ENCODE results near the gene PTPRG. TPM values are rescaled to one million over a fixed set of nuclear protein-coding genes. Genes with fewer than 3 reads are reported as not detected.

PTPRG gene
- total RNA-seq, 2 experiments from 2014 or later: 0.13 to 0.70 TPM

DNA sequence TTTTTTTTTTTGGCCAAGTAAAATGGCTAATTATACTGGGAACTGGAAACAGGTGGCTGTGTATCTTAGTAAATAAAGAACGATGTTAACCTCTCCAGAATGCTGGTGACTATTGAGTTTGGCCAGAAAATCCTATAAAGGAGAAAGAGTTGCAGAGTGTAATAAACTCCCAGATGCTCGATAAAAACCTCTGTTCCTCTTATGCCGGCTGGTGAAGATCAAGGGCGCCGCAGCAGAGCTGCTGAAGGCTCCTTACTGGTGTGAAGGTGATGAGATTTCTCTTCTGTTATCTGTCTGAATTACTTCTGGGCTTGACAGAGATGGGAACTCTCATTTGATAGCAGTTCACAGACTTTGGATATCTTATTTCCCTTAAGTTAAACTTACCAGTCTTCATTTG, 104.6 kb downstream of the PTPRG start:
- no TSS peak for BruUV-seq (replicated peaks)
- Histone ChIP-seq H3K4me3 (ENCODE audit: low read depth, low read length, poor library complexity, severe bottlenecking) (no peak overlapping the region), H3K9me2 (ENCODE audit: insufficient read depth, low read length) (no peaks in the 10 kb centered on the region), H3K9me3 (ENCODE audit: low read length) (no peaks in the 10 kb centered on the region), H2AFZ (ENCODE audit: low read length) (no peak overlapping the region), H4K20me1 (ENCODE audit: insufficient read depth, low read length) (no peaks in the 10 kb centered on the region), H3K79me2 (ENCODE audit: insufficient read depth, low read depth, low read length) (no peaks in the 10 kb centered on the region), H3K27ac (ENCODE audit: low read depth, low read length, poor library complexity, severe bottlenecking) (no peak overlapping the region), H3K4me2 (ENCODE audit: low read length) (no peak overlapping the region), H3K36me3 (ENCODE audit: insufficient read depth, low read length) (no peaks in the 10 kb centered on the region), H3K4me1 (ENCODE audit: insufficient read depth, low read length, poor library complexity, severe bottlenecking) (peaks cover 9% of the 10 kb centered on the region)
- CTCF ChIA-PET (ENCODE audit: unreplicated experiment): no interaction called here
- no peak for TF ChIP-seq EZH2phosphoT487 (IDR thresholded peaks at IDR 0.05; ENCODE audit: borderline replicate concordance, low read depth, low read length)
- TF ChIP-seq, protein P1, sequence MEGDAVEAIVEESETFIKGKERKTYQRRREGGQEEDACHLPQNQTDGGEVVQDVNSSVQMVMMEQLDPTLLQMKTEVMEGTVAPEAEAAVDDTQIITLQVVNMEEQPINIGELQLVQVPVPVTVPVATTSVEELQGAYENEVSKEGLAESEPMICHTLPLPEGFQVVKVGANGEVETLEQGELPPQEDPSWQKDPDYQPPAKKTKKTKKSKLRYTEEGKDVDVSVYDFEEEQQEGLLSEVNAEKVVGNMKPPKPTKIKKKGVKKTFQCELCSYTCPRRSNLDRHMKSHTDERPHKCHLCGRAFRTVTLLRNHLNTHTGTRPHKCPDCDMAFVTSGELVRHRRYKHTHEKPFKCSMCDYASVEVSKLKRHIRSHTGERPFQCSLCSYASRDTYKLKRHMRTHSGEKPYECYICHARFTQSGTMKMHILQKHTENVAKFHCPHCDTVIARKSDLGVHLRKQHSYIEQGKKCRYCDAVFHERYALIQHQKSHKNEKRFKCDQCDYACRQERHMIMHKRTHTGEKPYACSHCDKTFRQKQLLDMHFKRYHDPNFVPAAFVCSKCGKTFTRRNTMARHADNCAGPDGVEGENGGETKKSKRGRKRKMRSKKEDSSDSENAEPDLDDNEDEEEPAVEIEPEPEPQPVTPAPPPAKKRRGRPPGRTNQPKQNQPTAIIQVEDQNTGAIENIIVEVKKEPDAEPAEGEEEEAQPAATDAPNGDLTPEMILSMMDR (conservative IDR thresholded peaks at IDR 0.05; ENCODE audit: low read length): no peak
- no peak for DNase-seq (ENCODE audit: low spot score)
- intact Hi-C loops (cut with micrococcal nuclease; ENCODE audit: unreplicated experiment): no loop called here
- POLR2A ChIA-PET: interaction anchor here (1.5 kb wide), 1 partner anchor 8 kb away, joined by 6 read pairs; no protein-coding TSS in a partner anchor

DNA sequence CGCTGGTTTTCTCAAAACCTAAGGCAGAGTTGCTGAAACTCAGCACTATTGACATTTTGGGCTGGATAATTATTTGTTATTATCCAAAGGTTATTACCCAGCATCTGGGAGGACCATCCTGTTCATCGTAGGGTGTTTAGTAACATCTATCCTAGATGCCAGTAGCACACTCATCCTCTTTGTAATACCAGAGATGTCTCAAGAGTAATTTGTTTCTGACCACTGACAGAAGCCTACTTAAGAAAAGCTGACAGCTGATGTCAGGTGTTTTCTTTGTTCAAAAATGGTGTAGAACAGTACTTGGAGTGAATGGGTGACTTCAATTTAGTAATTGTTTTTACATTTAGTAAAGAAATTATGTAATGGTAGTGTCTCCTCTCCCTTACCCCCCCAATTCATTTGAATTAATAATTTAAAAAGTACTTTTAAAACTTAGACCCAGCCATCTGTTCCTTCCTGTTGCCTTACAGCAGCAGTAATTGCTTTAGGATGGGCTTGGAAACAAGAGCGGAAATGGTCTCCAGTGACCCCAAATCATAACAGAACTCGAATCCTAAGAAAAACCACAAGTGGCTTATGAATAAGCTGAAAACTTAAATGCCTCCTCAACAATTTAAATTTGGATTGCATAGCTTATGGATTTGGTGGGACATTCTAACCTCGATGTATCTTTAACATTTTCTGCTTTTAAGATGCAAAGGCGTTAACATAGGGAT, 105.4 kb downstream of the PTPRG start:
- no TSS peak for BruUV-seq (replicated peaks)
- H3K9me3 ChIP-seq (ENCODE audit: low read length): no peaks in the 10 kb centered on the region
- no peak overlapping the region for H3K4me2 ChIP-seq (ENCODE audit: low read length)
- TF ChIP-seq, protein P1 (conservative IDR thresholded peaks at IDR 0.05; ENCODE audit: low read length): no peak
- TF ChIP-seq EZH2phosphoT487 (IDR thresholded peaks at IDR 0.05; ENCODE audit: borderline replicate concordance, low read depth, low read length): no peak
- no peak overlapping the region for H3K27ac ChIP-seq (ENCODE audit: low read depth, low read length, poor library complexity, severe bottlenecking)
- no peaks in the 10 kb centered on the region for H3K9me2 ChIP-seq (ENCODE audit: insufficient read depth, low read length)
- ChIA-PET CTCF (ENCODE audit: unreplicated experiment) (no interaction called here), POLR2A (interaction anchor here (0.6 to 1.5 kb wide), 2 partner anchors 9 to 132 kb away, joined by 3 to 6 read pairs; no protein-coding TSS in a partner anchor)
- no peaks in the 10 kb centered on the region for H4K20me1 ChIP-seq (ENCODE audit: insufficient read depth, low read length)
- no peak overlapping the region for H3K4me3 ChIP-seq (ENCODE audit: low read depth, low read length, poor library complexity, severe bottlenecking)
- no peaks in the 10 kb centered on the region for H3K79me2 ChIP-seq (ENCODE audit: insufficient read depth, low read depth, low read length)
- intact Hi-C loops (cut with micrococcal nuclease; ENCODE audit: unreplicated experiment): no loop called here
- no peak overlapping the region for H2AFZ ChIP-seq (ENCODE audit: low read length)
- no peak for DNase-seq (ENCODE audit: low spot score)
- H3K36me3 ChIP-seq (ENCODE audit: insufficient read depth, low read length): no peaks in the 10 kb centered on the region
- peaks cover 9% of the 10 kb centered on the region for H3K4me1 ChIP-seq (ENCODE audit: insufficient read depth, low read length, poor library complexity, severe bottlenecking)

DNA sequence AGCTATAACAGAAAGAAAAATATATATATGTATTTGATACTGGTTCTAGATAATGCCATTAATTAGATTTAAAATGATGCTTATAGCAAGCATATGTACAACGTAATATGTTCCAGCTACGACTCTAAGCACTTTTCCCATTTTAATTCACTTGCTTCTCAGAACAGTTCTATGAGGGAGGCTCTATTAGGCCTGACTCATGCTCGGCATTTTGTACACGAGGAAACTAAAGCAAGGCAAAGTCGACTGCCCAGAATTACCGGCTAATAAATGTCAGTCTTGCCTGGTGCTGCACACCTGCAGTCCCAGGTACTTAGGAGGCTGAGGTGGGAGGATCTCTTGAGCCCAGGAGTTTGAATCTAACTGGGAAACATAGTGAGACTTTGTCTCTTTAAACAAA, 106.0 kb downstream of the PTPRG start:
- H3K36me3 ChIP-seq (ENCODE audit: insufficient read depth, low read length): no peaks in the 10 kb centered on the region
- intact Hi-C loops (cut with micrococcal nuclease; ENCODE audit: unreplicated experiment): no loop called here
- CTCF ChIA-PET (ENCODE audit: unreplicated experiment): no interaction called here

More for the DNA sequence above, 106.0 kb downstream of the PTPRG start:
- H3K9me2 ChIP-seq (ENCODE audit: insufficient read depth, low read length): no peaks in the 10 kb centered on the region
- H3K27ac ChIP-seq (ENCODE audit: low read depth, low read length, poor library complexity, severe bottlenecking): no peak overlapping the region
- no peak overlapping the region for H3K4me2 ChIP-seq (ENCODE audit: low read length)
- no peaks in the 10 kb centered on the region for H4K20me1 ChIP-seq (ENCODE audit: insufficient read depth, low read length)
- BruUV-seq (replicated peaks): no TSS peak
- H3K4me3 ChIP-seq (ENCODE audit: low read depth, low read length, poor library complexity, severe bottlenecking): no peak overlapping the region
- H3K9me3 ChIP-seq (ENCODE audit: low read length): no peaks in the 10 kb centered on the region
- H3K4me1 ChIP-seq (ENCODE audit: insufficient read depth, low read length, poor library complexity, severe bottlenecking): peaks cover 9% of the 10 kb centered on the region
- no peak for TF ChIP-seq EZH2phosphoT487 (IDR thresholded peaks at IDR 0.05; ENCODE audit: borderline replicate concordance, low read depth, low read length)
- TF ChIP-seq, protein P1 (conservative IDR thresholded peaks at IDR 0.05; ENCODE audit: low read length): no peak
- no peaks in the 10 kb centered on the region for H3K79me2 ChIP-seq (ENCODE audit: insufficient read depth, low read depth, low read length)
- DNase-seq (ENCODE audit: low spot score): no peak
- no peak overlapping the region for H2AFZ ChIP-seq (ENCODE audit: low read length)
- POLR2A ChIA-PET: interaction anchor here (1.5 kb wide), 1 partner anchor 9 kb away, joined by 6 read pairs; no protein-coding TSS in a partner anchor
